ENCODE measurements around the gene AMER3.

DNA sequence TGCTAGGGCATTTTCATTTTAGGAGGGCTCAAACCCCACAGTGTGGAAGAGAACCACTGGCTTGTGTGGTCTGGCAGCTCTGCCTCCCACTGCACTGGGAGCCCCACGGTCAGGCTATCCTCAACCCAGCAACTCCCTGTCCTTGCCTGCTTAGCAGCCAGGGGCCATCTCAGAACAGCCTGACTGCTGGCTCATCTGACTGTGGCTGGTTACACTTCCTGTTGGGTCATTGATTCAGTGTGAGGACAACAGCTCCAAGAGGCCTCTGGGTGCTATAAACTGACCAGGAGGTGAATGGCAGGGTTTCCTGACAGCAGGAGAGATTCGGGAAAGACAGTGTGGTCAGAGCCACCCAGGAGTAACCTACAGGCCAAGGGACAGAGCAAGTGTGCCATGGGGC is 40.1 kb downstream of the AMER3 start:
- TF ChIP-seq EZH2phosphoT487 (IDR thresholded peaks at IDR 0.05; ENCODE audit: low read length) (no peak), EZH2 (optimal IDR thresholded peaks at IDR 0.05; ENCODE audit: low read depth, low read length) (no peak)
- TF ChIP-seq, protein P1, sequence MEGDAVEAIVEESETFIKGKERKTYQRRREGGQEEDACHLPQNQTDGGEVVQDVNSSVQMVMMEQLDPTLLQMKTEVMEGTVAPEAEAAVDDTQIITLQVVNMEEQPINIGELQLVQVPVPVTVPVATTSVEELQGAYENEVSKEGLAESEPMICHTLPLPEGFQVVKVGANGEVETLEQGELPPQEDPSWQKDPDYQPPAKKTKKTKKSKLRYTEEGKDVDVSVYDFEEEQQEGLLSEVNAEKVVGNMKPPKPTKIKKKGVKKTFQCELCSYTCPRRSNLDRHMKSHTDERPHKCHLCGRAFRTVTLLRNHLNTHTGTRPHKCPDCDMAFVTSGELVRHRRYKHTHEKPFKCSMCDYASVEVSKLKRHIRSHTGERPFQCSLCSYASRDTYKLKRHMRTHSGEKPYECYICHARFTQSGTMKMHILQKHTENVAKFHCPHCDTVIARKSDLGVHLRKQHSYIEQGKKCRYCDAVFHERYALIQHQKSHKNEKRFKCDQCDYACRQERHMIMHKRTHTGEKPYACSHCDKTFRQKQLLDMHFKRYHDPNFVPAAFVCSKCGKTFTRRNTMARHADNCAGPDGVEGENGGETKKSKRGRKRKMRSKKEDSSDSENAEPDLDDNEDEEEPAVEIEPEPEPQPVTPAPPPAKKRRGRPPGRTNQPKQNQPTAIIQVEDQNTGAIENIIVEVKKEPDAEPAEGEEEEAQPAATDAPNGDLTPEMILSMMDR (IDR thresholded peaks at IDR 0.05; ENCODE audit: low read length), result no peak
